ENCODE measurements around the gene AHCYL1.
"Not testable (repeated sequence)": the region's sequence is repeated elsewhere in the genome, so short reads cannot be mapped to it uniquely, and the experiment has no call there.

AHCYL1 gene

DNA sequence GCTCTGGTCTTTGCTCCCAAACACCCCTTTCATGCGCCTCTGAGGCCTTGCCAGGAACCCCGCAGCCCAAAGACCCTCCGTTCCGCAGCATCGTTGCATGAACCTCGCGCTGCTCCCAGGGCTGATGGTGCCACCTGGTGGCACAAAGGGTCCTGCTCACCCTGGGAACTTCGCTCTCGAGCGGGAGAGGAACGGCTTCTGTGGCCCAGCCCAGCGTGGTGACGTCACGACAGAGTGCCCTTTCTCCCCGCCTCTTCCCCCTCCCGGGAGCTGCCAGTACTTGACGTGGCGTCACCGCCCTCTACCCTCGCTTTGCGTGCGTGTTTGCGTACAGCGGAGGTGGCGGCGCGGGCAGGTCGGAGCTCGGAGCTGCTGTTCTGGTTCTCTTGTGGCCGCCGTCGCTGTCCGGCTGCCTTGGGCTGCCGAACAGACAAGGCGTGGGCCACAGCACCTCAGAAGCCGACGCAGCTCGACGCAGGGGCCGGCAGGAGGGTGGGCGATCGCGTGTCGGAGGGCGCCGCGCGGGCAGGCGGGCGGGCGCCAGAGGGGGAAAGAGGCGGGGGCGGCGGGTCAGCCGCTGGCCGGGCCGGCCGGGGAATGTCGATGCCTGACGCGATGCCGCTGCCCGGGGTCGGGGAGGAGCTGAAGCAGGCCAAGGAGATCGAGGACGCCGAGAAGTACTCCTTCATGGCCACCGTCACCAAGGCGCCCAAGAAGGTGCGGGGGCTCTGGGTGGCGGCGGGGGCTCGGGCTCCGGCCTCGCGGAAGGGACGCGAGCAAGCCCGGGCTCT is at the start of gene AHCYL1:
TSS of gene AHCYL1 (plus strand) at position 310 of the 791 bp plus-strand sequence. CDS start at position 598, 288 bp downstream.
- in situ Hi-C loops (cut with MboI; ENCODE audit: low sequenced_read_pairs) = loop anchor here (5.0 to 10.0 kb wide), 3 partner anchors 207 to 440 kb away; partner anchors contain the start of genes GNAI3 and GSTM4

DNA sequence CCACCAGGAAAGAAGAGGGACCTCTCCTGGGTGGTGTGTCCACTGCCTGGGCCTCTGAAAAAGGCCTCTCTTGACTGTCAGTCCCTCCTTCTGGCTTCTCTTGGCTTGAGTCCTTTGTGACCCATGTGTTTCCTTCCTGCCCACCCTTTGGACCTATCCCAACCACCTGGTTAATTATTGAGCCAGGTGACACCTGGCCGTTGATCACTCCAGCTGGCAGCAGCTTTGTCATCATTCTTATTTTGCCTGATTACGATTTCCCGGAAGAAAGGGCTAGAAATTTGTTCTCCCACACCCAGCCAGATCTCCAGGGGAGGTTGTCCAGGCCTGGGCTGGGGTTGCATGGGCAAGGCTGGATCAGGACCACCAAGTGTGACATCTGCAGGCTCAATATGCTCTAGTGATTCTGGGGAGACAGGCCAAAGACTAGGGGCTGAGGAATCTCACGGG is 49.1 kb upstream of the AHCYL1 start:
- in situ Hi-C loops (cut with MboI; ENCODE audit: low sequenced_read_pairs) = no loop called here

DNA sequence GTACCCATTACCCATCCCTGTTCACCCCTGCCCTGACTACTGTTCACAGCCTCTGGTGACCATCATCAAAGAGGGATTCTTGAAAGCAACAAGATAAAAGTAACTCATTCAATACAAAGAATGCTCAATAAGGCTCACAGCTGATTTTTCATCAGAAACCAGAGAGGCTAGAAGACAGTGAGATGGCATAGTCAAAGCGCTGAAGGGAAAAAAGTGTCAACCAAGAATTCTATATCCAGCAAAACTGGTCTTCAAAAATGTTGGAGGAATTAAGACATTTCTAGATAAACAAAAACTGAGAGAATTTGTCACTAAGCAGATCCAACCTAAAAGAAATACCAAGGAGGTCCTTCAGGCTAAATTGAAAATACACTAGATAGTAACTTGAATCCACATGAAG is 46.8 kb upstream of the AHCYL1 start:
- in situ Hi-C loops (cut with MboI; ENCODE audit: low sequenced_read_pairs) = no loop called here

DNA sequence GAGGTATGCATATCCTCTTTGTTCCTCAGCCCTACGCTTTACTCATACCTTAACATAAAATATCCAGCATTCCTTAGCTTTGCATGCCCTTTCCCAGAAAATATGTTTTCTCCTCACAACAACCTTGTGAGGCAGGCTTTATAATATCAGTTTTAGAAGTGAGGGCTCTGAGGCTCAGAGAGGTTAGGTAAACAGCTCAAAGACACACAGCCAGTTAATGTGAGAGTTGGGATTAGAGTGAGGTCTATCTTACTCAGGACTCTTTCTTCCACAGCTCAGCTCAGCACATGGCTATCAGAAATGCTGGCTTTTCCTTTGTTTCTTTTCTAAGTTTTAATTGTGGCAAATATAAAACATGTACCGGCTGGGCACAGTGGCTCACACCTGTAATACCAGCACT is 46.0 kb upstream of the AHCYL1 start:
- in situ Hi-C loops (cut with MboI; ENCODE audit: low sequenced_read_pairs) = no loop called here

DNA sequence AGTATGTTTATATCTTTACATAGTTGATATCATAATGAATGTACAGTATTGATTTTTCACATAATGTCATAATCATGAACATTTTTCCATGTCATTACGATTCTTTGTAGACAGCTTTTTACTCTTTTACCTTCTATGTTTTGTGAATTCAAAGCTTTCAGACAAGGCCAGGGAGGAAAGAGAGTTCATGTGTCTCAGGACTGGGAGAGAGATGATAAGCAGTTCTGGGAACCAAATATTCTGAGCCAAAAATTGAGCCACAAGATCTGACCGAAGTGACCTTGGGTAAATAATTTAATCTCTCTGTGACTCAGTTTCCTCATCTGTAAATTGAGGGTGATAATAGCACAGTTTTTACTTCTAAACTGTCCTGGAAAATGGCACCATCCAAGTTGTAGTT is 42.1 kb upstream of the AHCYL1 start:
- in situ Hi-C loops (cut with MboI; ENCODE audit: low sequenced_read_pairs) = no loop called here

DNA sequence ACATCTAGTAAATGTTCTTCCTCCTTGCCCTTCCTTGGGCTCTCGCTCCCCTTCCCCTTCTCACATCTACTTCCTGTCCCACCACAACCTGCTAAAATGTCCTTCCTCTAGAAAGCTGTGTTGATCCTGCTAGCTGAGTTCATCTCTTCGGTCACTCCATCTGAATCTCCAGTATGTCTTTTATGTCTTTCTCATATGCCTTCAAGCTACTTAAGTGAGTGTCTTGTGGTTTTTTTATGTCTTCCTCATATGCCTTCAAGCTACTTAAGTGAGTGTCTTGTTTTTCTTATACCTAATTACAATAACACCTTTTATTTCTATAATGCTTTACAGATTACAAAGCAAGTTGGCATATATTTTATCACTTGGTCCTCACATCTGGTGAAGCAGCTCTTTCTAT is 40.0 kb upstream of the AHCYL1 start:
- in situ Hi-C loops (cut with MboI; ENCODE audit: low sequenced_read_pairs) = no loop called here

DNA sequence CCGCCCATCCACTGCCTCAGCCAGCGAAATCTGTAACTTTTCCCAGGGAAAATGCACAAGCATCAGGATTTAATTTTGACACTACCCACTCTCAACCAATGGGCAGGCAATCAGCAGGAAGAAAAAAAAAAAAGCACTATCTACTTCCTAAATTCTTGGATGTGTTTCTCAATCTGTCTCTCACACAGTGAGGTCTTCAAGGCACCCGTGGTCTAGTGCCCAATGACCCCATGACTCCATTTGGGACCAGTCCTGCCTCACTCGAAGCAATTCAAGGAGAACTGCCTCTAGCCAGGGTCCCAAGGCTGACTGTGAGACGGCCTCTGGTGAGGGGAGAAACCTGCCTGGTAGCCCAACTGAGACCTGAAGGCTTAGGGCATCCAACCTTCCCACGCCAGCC is 38.1 kb upstream of the AHCYL1 start:
- in situ Hi-C loops (cut with MboI; ENCODE audit: low sequenced_read_pairs) = no loop called here

DNA sequence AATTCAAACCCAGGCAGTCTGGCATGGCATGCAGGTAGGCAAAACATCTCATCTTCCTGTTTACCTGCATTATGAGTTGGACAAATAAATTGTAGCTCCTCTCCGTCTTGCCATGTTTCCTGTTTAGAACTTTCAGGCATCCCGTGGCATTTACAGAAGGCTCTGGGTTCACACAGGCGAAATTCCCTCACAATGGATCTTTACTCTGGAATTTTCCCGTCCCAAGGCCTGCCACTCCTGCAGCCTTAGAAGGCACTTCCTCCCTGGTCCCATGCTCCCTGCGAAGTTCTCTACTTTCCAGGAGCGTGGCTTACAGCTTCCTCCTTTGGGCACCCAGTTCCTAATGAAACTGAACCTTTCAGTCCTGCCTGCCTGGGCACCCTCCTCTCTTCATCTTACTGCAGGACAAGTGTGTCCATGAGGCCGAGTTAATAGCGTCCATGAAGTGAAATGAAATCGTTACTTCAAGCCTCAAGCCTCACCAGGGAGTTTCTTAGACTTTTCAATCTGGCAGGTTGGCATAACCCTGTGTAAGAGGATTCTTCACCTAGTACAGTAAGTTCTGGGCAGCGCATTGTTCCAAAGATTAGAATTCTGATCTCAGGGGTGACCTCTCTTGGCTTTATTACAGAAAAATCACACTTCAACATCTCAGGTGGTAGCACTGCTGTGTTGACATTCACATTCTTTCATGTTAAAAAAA is 36.8 kb upstream of the AHCYL1 start:
- in situ Hi-C loops (cut with MboI; ENCODE audit: low sequenced_read_pairs) = no loop called here

DNA sequence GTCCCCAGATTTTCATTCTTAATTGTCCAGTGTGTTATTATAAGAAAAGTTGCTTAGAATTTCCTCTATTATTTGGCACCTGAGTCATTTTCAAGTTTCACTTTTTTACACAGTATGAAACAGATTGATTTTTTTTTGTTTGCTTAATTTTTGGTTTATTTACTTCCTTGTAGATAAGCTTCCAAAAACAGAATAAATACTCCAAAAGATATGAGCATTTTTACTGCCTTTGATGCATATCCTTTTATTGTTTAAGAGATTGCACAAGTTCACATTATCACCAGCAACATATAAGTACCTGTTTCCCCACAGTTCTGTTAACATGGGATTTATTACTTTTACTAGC is 36.3 kb upstream of the AHCYL1 start:
- in situ Hi-C loops (cut with MboI; ENCODE audit: low sequenced_read_pairs) = no loop called here

DNA sequence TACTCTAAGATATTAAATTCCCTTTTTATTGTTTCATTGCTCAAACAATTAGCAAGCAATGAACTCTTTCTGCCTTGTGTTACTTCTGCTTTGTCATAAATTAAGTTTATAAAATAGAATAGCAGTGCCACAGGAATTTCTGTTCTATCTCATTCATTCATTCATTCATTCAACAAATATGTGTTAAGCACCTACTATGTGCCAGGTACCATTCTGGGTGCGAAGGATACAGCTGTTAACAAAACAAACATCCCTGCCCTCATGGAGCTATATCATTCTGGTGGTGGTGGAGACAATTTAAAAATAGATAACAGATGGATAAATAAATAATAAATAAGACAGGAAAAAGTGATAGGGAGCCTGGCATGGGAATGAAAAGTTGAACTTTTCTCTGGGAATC is 34.5 kb upstream of the AHCYL1 start:
- in situ Hi-C loops (cut with MboI; ENCODE audit: low sequenced_read_pairs) = no loop called here

DNA sequence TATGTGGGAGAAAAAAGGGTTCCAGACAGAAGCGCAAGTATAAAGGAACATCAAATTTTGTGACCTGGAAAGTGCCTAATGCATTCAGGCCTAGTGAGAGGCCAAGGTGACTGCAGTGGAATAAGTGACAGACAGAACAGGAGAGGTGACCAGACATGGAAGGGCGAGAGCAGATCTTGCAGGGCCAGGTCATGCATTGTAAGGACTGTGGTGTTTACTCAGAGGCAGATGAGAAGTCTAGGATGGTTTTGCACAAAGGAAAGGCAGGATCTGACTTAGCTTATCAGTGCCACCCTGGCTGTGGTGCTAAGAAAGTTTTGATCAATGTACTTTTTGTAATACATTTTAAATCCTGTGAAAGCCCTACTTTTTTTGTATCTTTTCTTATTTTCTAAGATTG is 34.1 kb upstream of the AHCYL1 start:
- in situ Hi-C loops (cut with MboI; ENCODE audit: low sequenced_read_pairs) = no loop called here

DNA sequence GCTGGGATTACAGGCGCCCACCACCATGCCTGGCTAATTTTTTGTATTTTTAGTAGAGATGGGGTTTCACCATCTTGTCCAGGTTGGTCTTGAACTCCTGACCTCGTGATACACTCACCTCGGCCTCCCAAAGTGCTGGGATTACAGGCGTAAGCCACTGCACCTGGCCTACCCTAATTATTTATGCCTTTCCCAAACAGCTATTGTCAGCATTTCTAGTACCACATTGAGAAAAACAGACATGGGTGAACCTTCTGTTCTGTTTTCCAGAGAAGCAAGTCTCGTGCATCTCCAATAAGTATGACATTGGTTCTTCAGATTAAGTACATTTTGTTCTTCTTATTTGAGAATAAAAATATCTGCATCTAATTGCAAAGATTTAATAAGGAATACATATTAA is 33.1 kb upstream of the AHCYL1 start:
- in situ Hi-C loops (cut with MboI; ENCODE audit: low sequenced_read_pairs) = not testable (repeated sequence)

DNA sequence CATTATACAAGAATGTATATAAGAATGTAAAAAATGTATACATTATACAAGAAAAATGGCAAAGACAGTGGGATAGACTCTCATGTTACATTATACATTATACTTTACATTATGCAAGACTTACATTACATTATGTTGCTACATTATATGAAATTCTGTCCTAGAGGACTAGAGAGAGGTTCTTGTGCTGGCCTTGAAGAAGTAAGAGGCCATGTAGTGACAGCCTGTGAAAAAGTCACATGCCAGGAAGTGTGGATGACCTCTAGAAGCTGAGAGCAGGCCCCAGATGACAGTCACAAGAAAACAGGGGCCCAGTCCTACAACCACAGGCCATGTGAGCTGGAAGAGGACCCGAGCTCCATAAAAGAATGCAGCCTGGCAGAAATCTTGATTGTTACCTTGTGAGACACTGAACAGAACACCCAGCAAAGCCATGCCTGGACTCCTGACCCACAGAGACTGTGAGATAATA is 30.5 kb upstream of the AHCYL1 start:
- in situ Hi-C loops (cut with MboI; ENCODE audit: low sequenced_read_pairs) = no loop called here

DNA sequence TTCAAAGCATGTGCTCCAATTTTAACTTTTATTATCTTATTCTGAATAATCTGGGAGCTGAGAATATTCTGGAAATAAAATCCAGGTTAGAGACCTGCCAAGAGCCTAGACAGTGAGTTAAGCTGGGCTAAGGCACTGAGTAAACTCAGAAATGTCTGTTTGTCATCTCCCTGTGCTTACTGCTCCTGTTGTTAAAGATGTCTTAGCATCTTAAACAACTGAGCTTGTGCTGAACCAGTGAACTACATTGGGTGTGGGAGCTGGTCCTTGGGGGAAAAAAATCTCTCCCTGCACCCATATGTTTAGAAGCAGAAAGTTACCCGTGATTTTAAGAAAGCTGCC is 25.0 kb upstream of the AHCYL1 start:
- in situ Hi-C loops (cut with MboI; ENCODE audit: low sequenced_read_pairs) = no loop called here

DNA sequence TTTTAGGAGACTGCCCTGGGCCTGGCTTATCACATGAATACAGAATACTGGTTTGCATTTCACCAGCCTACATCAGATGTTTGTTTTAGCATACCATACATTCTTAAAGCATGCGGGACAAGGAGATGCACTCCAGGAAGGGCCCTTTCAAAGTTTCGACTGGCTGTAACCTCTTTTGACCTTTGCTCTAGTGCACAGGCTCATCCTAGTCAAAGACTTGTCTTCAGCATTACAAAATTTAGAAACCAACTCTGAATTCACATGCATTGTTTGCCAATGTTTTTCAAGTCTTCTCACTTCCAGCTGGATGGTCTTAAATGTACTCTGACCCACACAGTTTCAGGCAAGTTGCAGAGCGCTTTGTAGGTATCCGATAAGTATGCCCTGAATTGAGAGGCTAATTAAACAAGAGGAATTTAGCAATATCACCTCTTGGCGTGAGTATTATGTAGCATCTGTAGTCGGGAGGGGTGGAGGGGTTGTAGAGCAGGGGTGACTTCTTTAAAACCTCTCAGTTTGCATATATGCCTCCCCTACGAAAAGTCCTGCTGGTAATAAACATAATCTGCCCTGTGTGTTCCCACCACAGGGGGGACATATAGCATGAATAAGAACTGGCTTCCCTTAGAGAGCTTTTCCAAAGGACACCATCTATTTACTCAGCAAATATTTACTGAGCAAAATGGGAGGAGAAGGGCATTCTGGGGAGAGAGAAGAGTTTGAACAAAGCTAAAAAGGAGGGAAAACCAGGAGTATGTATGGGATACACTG is 24.4 kb upstream of the AHCYL1 start:
- in situ Hi-C loops (cut with MboI; ENCODE audit: low sequenced_read_pairs) = no loop called here

DNA sequence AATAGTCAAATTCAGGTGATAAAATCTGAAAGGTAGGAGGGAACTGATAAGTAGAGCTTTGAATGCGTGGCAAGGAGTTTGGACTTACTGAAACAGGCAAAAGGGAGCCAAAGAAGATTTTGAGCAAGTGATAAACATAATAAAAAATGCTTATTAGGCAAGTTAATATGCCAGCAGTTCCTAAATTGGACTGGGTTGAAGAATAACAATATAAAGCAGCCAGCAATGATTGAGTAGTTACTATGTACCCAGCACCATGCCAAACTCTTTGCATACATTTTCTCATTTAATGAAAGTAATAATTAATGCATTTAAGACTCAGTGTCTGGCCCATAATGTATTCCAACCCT is 23.8 kb upstream of the AHCYL1 start:
- in situ Hi-C loops (cut with MboI; ENCODE audit: low sequenced_read_pairs) = no loop called here

DNA sequence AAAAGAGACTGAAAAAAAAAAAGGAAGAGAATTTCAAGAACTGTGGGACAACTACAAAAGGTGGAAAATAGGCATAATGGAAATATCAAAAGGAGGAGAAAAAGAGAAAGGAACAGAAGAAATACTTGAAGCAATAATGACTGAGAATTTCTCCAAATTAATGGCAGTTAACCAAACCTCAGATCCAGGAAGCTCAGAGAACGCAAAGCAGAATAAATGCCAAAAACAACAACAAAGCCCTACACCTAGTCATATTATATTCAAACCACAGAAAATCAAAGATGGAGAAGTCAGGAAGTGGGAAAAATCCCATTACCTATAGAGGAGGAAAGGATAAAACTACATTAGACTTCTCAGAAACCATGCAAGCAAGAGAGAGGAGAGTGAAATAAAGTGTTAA is 20.7 kb upstream of the AHCYL1 start:
- in situ Hi-C loops (cut with MboI; ENCODE audit: low sequenced_read_pairs) = no loop called here

DNA sequence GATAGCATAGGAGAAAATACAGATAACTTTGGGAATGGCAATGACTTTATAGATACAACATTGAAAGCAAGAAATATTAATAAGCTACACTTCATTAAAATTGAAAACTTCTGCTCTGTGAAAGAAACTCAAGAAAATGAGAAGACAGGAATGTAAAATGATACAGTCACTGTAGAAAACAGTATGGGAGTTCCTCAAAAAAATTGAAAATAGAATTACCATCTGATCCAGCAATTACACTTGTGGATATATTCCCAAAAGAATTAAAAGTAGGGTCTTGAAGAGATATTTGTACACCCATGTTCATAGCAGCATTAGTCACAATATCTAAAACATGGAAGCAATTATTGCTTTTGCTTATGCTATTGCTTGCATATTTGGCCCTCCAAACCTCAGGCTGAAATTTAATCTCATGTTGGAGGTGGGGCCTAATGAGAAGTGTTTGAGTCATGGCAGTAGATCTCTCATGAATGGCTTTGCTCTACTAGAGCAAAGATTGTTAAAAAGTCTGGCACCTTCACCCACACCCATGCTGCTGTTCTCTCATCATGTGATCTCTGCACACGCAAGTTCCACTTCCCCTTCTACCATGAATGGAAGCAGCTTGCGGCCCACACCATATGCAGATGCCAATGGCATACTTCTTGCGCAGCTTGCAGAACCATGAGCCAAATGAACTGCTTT is 15.3 kb upstream of the AHCYL1 start:
- in situ Hi-C loops (cut with MboI; ENCODE audit: low sequenced_read_pairs) = no loop called here

DNA sequence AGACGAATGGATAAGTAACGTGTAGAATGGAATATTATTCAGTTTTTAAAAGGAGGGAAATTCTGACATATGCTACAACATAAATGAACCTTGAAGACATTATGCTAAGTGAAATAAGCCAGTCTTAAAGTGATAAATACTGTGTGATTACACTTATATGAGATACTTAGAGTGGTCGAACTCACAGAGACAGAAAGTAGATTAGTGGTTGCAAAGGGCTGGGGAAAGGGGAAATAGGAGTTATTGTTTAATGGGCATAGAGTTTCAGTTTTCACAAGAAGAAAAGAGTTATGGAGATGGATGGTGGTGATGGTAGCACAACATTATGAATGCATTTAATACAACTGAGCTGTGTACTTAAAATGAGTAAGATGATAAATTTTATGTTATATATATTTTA is 14.7 kb upstream of the AHCYL1 start:
- in situ Hi-C loops (cut with MboI; ENCODE audit: low sequenced_read_pairs) = no loop called here

DNA sequence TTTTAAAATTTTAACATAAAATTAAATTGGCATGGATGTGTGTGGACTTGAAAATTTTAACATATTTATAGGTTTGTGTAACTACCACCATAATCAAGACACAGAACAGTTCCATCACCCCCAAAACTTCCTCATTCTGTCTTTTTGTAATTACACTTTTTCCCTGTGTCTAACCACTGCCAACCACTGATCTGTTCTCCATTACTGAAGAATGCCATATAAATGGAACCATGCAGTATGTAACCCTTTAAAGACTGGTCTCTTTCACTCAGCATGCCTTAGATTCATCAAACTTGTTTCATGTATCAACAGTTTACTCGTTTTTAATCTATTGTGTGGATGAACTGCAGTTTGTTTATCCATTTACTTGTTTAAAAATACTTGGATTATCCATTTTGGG is 13.0 kb upstream of the AHCYL1 start:
- in situ Hi-C loops (cut with MboI; ENCODE audit: low sequenced_read_pairs) = no loop called here

DNA sequence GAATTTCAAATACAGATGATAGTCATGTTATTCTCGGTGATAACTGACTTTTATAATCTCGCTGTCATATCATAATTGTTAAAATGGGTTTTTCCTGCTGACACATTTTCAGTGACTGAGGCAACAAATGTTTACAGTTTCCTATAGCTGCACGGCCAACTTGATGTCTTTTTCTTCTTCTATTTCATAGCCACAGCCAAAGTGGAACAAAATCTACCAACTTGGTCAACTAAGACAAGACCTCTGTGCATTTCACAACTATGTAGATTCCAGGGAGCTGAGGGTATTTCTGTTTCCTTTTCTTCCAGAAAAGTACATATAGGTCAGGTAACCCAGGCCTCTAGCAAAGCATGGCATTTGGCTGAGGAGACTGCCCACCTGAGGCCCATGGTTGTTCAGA is 10.4 kb upstream of the AHCYL1 start:
- in situ Hi-C loops (cut with MboI; ENCODE audit: low sequenced_read_pairs) = no loop called here

Measured in HL-60/S4 treated with retinoic acid at 250 ng/mL for 4 days and 3 days (cell line).